ENCODE data around the gene SORBS2. TPM values are rescaled to one million over a fixed set of nuclear protein-coding genes. Genes with fewer than 3 reads are reported as not detected.

The SORBS2 gene
- total RNA-seq, 1 donor from 2014 or later, result 1.1 TPM

GRCh38 chr4:185623444-185624258 is 188.3 kb downstream of the SORBS2 start:
- no peak overlapping the region for H3K4me3 ChIP-seq (ENCODE audit: low read depth, low read length)
- no peaks in the 10 kb centered on the region for H3K36me3 ChIP-seq (ENCODE audit: control insufficient read depth, insufficient read depth, low read length)
- H3K27me3 ChIP-seq (ENCODE audit: control insufficient read depth, insufficient read depth, low read length), result no peaks in the 10 kb centered on the region
- TF ChIP-seq, protein P1, sequence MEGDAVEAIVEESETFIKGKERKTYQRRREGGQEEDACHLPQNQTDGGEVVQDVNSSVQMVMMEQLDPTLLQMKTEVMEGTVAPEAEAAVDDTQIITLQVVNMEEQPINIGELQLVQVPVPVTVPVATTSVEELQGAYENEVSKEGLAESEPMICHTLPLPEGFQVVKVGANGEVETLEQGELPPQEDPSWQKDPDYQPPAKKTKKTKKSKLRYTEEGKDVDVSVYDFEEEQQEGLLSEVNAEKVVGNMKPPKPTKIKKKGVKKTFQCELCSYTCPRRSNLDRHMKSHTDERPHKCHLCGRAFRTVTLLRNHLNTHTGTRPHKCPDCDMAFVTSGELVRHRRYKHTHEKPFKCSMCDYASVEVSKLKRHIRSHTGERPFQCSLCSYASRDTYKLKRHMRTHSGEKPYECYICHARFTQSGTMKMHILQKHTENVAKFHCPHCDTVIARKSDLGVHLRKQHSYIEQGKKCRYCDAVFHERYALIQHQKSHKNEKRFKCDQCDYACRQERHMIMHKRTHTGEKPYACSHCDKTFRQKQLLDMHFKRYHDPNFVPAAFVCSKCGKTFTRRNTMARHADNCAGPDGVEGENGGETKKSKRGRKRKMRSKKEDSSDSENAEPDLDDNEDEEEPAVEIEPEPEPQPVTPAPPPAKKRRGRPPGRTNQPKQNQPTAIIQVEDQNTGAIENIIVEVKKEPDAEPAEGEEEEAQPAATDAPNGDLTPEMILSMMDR (IDR thresholded peaks at IDR 0.05; ENCODE audit: insufficient read depth, low read length, severe bottlenecking), result no peak
- FAIRE-seq (no peak), DNase-seq (ENCODE audit: low read depth) (no peak)

GRCh38 chr4:185608185-185608584 is 203.8 kb downstream of the SORBS2 start:
- DNase-seq (ENCODE audit: low read depth) (no peak), FAIRE-seq (no peak)
- no peaks in the 10 kb centered on the region for H3K27me3 ChIP-seq (ENCODE audit: control insufficient read depth, insufficient read depth, low read length)

DNA sequence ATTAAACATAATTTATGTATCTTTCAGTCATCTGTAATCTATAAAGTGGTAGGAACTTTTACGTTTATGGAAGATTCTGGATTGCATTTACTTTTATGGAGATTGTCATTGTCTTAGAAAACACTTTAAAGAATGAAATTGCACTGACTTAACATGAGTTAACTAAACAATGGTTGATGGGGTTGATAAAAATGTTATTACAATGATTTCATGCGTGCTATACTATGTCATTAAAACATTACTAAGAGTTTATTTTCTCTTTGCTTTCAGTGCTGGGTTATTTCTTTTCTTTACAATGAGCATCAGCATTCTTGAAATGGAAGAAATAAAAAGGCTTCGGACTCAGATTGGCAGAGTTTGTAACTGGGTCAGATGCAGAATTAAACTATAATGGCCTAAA is 209.6 kb downstream of the SORBS2 start:
- FAIRE-seq (no peak), DNase-seq (ENCODE audit: low read depth) (no peak)
- Histone ChIP-seq H3K4me3 (ENCODE audit: low read depth, low read length) (no peak overlapping the region), H3K36me3 (ENCODE audit: control insufficient read depth, insufficient read depth, low read length) (no peaks in the 10 kb centered on the region), H3K27me3 (ENCODE audit: control insufficient read depth, insufficient read depth, low read length) (no peaks in the 10 kb centered on the region)
- TF ChIP-seq, protein P1 (IDR thresholded peaks at IDR 0.05; ENCODE audit: insufficient read depth, low read length, severe bottlenecking), result no peak

More at GRCh38 chr4:185608185-185608584, 203.8 kb downstream of the SORBS2 start:
- no peak overlapping the region for H3K4me3 ChIP-seq (ENCODE audit: low read depth, low read length)
- H3K36me3 ChIP-seq (ENCODE audit: control insufficient read depth, insufficient read depth, low read length), result no peaks in the 10 kb centered on the region
- TF ChIP-seq, protein P1 (IDR thresholded peaks at IDR 0.05; ENCODE audit: insufficient read depth, low read length, severe bottlenecking), result no peak

DNA sequence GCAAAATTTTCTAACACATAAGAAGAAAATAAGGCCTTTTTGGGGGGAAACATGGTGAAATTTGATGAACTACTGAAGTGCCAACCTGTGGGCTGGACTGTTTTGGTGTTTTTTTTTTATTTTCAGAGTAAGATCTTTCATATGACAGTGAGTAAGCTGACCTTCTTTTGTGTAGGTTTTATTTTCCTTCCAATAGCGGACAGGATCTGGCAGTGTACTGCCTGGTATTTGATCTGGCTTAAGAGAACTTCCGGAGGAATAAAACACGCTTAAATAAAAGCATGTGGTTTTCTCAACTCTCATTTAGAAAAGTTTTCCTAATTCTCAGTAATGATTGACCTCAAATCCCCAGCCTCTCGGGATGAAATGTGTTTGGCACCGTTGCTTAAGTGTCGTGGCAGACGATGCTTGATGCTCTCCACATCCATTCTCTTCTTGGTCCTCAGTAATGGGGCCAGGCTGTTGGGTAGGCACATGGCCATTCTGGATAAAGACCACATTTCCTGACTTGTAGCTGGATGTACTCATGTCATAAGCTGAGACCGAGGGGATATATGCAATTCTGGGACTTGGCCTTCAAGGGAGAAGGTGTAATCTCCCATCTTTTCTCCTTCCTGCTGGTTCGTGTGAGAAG is 211.1 kb downstream of the SORBS2 start:
- no peak overlapping the region for H3K4me3 ChIP-seq (ENCODE audit: low read depth, low read length)
- DNase-seq (ENCODE audit: low read depth) (no peak), FAIRE-seq (no peak)
- no peaks in the 10 kb centered on the region for H3K27me3 ChIP-seq (ENCODE audit: control insufficient read depth, insufficient read depth, low read length)
- TF ChIP-seq, protein P1 (IDR thresholded peaks at IDR 0.05; ENCODE audit: insufficient read depth, low read length, severe bottlenecking), result no peak
- H3K36me3 ChIP-seq (ENCODE audit: control insufficient read depth, insufficient read depth, low read length), result no peaks in the 10 kb centered on the region

GRCh38 chr4:185599553-185600243 is 212.3 kb downstream of the SORBS2 start:
- TF ChIP-seq, protein P1 (IDR thresholded peaks at IDR 0.05; ENCODE audit: insufficient read depth, low read length, severe bottlenecking), result no peak
- DNase-seq (ENCODE audit: low read depth), result no peak

More at GRCh38 chr4:185599553-185600243, 212.3 kb downstream of the SORBS2 start:
- Histone ChIP-seq H3K4me3 (ENCODE audit: low read depth, low read length) (no peak overlapping the region), H3K36me3 (ENCODE audit: control insufficient read depth, insufficient read depth, low read length) (no peaks in the 10 kb centered on the region), H3K27me3 (ENCODE audit: control insufficient read depth, insufficient read depth, low read length) (no peaks in the 10 kb centered on the region)
- FAIRE-seq, result no peak
